Astrocyte (in vitro differentiated cells and primary cell): ENCODE data around the gene MYO1E.

ENCODE experiments used
- CTCF ChIP-seq: IDR thresholded peaks from 2 replicates; pipeline ENCODE4 v1.5.1; 2011; ENCODE audit warnings: low read depth, mild to moderate bottlenecking, inconsistent platforms, low read length, moderate library complexity; ENCODE audit not compliant: insufficient read depth
- EZH2 ChIP-seq: IDR thresholded peaks from 2 replicates; pipeline ENCODE4 v1.6.1; 2012; ENCODE audit warnings: mild to moderate bottlenecking, low read length, inconsistent platforms; ENCODE audit not compliant: insufficient read depth

- TF ChIP-seq CTCF (no peak), EZH2 (no peak)
These were observed 163.9 kb downstream of the MYO1E start for GRCh38 chr15:59208613-59209249.
